IMR-90 (cell line): Measurements from ENCODE around the gene WDR76.

Experiments used
- BHLHE40 ChIP-seq: fragments of 150-350 bp; IDR thresholded peaks from 2 replicates; pipeline ENCODE4 v1.6.1; 2016; ENCODE audit warnings: mild to moderate bottlenecking, low read depth, low read length
- CEBPB ChIP-seq: IDR thresholded peaks from 2 replicates; pipeline ENCODE4 v1.6.1; 2012; ENCODE audit warnings: low read depth, low read length, improper control_type of control experiment
- CTCF ChIP-seq: conservative IDR thresholded peaks from 2 replicates; pipeline ENCODE4 v1.5.1; 2012; ENCODE audit warnings: mild to moderate bottlenecking, low read depth, low read length, improper control_type of control experiment
- MXI1 ChIP-seq: IDR thresholded peaks from 2 replicates; pipeline ENCODE4 v1.6.1; 2012; ENCODE audit warnings: low read depth, mild to moderate bottlenecking, low read length, moderate library complexity, borderline replicate concordance
- POLR2A ChIP-seq: IDR thresholded peaks from 2 replicates; pipeline ENCODE4 v1.6.1; 2012; ENCODE audit warnings: mild to moderate bottlenecking, low read depth, low read length
- RAD21 ChIP-seq: IDR thresholded peaks from 2 replicates; pipeline ENCODE4 v1.6.1; 2012; ENCODE audit warnings: low read length, improper control_type of control experiment
- RFX5 ChIP-seq: IDR thresholded peaks from 2 replicates; pipeline ENCODE4 v1.8.0; 2012; ENCODE audit warnings: low read depth, mild to moderate bottlenecking, low read length, moderate library complexity
- SMC3 ChIP-seq: fragments of 150-350 bp; IDR thresholded peaks from 2 replicates; pipeline ENCODE4 v1.6.1; 2016; ENCODE audit warnings: low read depth, mild to moderate bottlenecking, antibody characterized with exemption, low read length, moderate library complexity

- TF ChIP-seq CTCF = no peak
- TF ChIP-seq POLR2A = no peak
- TF ChIP-seq CEBPB = no peak
- TF ChIP-seq SMC3 = no peak
- no peak for TF ChIP-seq MXI1
- TF ChIP-seq BHLHE40 = no peak
- TF ChIP-seq RAD21 = no peak
- TF ChIP-seq RFX5 = no peak
These were observed 41.6 kb downstream of the WDR76 start for GRCh38 chr15:43868406-43868805.
